NCI-H2227 (cell line): ENCODE results near the gene SLC22A16.

Experiments
- DNase-seq: peaks from one replicate; lab custom pipeline; 2025; ENCODE audit not compliant: unreplicated experiment; lab: John Stamatoyannopoulos, UW

The SLC22A16 gene

DNA sequence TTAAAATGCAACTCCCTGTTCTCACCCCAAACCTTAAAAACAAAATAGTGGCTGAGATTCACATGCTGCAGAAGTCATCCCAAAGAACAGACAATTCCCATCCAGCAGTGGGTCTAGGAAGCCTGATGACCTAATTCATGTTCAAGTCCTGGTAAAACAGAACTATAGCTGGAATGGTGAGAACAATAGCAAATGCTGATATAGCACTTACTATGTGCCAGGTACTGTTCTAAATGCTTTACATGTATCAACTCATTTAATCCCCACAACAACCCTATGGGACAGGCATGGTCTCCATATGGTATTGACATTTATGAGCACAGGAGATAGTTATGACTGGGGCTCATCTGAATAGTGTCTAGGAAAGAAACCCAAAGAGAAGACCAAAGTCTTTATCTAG lies 66.6 kb downstream of the SLC22A16 start:
- no peak for DNase-seq

DNA sequence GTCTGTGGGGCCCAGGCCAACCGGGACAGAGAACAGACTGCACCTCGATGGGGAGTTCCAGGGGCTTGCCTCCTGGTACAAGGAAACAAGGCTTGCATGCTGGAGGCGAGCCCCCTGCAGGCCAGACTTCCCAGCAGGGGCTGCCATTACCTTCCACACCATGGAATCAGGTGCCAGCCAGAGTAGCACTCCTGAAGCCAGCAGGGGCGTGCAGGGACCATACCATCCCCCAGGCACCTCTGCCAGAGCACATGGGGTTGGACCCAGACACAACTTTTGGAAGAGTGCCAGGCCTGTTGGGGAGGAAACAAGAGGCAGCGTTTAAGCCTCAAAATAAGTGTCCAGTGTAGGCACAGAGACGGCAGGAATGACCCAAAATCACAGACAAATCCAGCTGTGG lies 67.5 kb downstream of the SLC22A16 start:
- peak; percentile 35 for DNase-seq

DNA sequence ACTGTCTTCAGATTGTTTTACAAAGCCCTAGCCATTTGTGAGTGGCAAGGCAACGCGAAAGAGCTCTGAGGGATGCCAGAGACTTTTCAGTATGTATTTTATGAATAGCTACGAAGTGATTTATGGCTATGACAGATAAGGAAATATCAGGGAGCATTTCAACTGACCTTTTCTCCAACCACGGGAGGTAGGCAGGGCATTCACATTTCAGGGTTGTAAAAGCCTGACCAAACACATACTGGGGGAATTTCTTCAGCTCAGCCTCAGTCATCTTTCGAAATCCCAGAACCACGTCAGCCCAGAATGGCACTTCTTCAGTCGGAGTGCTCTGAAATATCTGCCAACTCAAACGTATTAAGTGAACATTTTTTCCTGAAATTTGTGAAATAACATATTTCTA lies 71.8 kb downstream of the SLC22A16 start:
- DNase-seq, result no peak

DNA sequence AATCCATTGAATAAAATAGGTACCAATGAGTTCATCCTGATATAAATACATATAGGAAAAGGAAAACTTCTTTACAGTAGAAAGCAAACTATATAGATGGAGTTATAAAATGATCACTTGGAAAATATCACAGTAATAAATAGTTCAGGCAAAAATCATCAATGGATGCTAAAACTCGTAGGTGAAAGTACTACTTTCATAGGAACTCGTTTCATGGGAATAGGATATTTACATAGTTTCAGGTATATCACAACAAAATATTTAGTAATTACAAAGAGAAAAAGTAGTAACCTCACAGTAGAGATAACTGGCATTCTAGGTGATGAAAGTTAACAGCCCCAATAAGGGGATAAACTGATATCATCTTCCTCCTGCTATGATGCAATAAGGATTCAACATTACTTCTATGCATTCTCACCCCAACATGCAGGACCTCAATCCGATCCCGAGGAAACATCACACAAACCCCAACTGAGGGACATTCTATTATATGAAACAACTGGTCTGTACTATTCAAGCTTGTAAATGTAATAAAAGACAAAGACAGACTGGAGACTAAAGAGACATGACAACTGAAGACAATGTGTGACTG lies 74.7 kb downstream of the SLC22A16 start:
- no peak for DNase-seq

DNA sequence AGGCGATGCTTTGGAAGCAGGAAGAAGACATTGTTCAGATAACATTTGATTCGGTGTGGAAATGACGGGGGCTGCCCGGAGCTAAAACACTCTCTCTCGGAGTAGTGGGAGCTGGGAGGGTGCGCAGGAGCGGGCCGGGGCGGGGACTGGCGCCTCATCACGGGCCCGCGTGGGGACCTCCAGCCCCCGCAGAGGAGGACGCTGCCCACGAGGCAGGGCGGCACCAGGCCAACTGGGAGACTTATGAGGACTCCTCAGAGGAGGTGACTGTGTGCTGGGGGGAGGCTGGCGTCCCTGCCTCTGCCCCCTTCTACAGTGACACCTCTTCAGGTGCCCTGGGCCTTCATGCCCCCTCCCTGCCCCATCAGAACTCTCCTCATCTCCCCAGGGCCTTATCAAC lies 76.2 kb downstream of the SLC22A16 start:
- no peak for DNase-seq

DNA sequence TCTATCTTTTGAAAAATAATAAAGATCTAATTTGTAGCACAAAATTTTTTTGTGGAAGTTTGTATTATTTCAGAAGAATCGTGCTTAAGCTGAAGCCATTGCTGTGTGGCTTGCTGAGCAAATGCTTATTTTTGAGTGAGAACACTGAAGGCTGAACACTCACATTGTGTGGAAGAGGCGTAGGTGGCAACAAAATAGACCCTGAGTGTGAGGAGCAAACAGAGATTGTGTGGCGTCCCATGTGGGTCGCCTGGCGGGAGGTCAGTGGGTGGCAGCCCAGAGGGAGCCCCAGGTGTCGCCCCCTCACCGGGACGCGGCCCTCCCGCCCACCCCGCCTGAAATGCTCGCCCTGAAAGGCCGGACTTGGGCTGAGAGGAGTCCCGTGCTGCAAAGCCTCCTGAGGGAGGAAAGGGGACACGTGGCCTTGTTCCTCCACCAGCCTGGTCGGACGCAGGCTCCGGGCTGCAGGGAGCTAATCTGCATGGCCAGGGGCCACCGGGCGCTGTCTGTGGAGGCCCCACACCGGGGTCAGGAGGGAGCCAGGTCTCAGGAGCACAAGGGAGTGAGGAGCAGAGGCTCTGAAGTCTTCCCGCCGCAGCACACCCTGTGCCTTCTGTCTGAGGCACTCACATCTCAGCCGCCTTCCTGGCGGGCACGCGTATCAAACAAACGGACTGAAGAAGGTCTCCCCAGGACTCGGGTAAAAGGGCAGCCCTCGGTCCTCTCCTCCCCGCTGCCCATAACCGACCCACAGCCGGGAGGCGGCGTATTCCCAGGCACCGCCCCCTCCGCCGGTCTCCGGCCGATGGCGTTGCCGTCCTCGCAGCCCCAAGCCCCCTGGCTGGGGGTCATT lies 77.0 kb downstream of the SLC22A16 start:
- DNase-seq, result peak; percentile 9

DNA sequence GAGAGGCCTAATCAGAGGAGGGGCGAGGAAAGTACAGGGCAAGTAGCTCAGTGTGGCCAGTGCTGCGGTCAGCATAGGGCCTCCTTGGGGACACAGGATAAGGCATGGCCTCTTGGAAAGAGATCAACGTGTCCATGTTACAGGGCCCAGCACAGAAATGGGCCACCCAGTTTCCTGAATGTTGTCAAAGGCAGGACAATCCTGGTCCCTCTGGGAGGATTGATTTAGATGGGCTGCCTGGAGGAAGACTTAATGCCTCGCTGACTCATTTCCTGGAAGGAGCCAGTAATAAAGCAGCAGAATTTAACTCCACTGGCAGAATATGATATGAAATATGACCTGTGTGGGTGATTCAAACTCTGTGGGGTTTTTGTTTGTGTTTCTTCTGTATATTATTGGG lies 77.6 kb downstream of the SLC22A16 start:
- no peak for DNase-seq

DNA sequence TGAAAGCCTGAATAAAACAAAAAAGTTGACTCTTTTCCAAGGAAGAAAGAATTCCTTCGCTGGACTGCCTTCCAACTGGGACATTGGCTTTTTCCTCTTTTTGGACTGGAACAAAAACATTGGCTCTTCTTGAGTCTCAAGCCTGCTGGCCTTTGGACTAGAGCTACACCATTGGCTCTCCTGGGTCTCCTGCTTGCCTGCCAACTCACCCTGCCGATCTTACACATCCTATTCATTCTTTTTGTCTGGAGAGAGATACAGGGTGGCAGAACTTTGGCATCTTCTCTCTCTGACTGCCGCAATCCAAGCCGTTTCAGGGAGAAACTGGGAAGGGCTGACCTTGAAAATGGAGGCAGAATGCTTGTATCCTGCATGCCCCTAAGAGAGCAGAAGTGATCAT lies 81.2 kb downstream of the SLC22A16 start:
- no peak for DNase-seq

DNA sequence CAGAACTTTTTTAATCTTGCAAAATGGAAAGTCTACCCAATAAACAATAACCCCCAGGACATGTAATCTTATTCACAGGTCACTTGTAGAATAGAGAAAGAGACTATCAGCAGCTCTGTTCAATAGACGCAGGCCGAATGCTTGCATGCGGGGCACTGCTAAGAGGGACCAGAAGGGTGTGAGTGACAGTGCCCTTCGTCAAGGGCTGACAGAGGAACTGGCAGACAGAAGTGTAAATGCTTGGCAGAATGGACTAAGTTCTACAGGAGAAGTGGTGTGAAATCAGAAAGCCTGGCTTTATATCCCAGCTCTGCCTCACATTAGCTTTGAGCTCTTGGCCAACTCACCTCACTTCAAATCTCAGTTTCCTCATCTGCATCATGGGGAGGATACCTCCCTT lies 82.0 kb downstream of the SLC22A16 start:
- no peak for DNase-seq

DNA sequence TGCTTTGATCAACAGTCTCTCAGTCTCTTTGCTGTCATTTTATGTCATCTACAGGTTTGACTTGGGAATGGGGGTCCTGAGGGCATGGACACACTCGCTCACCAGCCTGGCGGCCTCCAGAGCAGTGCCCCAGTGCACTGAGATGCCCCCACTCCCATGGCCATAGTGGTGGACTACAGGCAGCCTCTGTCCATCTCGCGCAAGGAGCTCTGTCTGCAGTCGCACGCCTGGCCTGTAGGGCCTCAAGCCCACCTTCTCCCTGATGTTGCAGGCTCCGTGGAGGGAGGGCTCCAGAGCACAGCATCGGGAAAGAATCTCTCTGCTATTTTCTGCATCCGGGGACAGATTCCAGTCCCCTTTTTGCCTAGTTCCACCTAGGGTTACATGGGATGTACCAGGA lies 83.7 kb downstream of the SLC22A16 start:
- DNase-seq, result no peak

DNA sequence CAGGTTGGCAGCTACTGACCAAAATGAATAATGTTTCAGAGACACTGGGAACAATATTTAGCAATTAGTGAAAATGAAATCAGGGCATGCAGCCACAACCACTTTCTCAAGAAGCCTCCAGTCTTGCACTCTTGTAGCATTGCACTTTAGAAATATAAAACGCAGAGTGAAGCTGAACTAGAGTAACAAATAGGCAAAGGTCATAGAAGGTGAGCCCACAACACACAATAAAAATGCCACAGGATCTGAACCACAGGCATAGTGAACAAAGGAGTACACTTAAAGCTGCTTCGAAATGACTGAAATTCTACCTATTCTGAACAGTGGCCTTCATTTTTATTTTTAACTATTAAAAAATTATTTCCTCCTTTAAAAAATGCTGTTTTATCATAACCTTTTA lies 86.0 kb downstream of the SLC22A16 start:
- DNase-seq, result no peak

DNA sequence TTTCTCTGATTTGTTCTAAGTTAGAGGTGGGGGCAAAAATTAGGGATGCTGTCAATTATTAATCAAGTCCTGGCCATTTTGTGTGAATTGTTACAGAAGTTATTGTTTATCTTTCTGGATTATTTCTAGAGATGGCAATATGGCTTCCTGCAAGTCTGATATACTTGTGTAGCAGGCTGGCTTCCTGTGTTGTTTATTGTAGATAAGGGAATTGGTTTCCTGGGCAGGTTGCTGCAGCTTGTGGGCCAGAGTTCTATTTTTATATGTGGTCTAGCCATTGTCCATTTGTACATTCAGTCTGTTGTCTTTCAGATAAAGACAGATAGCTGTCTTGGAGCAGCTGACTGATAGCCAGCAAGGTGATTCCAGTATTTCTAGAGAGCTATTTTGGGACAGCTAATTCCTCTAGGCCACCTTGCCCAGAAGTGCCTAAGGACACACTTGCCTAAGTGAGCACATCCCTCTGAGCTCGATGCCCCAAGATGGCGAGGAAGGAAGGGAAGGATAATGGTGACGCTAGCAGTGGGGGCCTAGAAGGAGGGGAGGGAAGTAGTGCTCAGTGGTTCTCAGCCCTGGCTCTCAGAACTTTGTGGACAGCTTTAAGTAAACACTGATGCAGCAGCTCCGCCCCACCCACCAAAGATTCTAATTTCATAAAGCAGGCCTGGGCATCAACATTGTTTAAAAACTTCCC lies 86.6 kb downstream of the SLC22A16 start:
- no peak for DNase-seq

DNA sequence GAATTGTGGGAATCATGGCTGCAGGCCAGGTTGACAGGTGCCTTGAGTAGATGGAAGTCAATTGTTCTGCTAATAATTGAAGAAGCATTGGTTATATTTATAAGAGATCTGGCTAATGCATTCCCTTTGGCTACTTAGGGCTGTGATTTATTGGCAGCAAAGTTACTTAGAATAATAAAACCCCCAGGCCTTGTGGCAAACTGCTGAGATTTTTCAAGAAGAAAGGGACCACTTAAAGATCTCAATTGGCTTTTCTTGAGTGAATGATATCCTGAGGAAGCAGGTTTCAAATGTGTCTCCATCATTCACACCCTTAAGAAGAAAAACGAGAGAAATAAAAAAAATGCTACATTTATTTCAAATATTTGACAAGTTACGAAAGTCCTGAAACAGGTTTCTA lies 88.4 kb downstream of the SLC22A16 start:
- DNase-seq, result no peak

DNA sequence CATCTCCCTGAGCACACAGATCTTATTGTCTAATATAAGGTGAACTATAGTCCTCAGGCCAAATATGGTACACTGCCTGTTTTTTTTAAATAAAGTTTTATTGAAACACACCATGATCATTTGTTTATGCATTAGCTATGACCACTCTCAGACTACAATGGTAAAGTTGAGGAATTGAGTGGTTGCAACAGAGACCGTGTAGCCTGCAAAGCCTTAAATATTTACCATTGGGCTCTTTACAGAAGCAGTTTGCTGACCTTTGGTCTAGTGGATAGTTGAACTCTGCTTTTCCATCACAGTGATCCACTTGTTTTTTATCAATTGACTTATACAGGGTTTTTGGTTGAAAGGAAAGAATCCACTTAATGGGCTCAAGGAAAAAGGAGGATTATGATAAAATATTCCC lies 91.0 kb downstream of the SLC22A16 start:
- no peak for DNase-seq

DNA sequence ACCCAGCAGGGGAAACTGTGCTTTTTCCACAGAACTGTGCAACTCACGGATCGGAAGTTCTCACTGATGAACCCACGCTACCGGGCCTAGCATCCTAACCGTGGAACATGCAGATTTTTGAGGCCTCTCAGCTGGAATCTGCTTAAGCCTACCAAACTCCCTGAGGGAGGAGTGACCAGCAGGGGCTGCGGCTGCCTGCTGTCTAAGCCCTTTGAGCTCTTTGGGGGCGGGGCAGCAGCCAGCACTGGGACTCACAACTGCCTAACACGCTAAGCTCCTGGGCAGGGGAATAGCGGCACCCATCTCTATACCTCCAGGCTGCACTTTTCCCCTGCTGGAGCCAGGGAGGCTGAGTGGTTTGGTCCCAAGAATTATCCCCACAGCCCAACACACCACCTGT lies 97.9 kb downstream of the SLC22A16 start:
- DNase-seq, result no peak
